Measurements from ENCODE around the gene GPHB5.
"Not testable (repeated sequence)": the region's sequence is repeated elsewhere in the genome, so short reads cannot be mapped to it uniquely, and the experiment has no call there.

Gene GPHB5

DNA sequence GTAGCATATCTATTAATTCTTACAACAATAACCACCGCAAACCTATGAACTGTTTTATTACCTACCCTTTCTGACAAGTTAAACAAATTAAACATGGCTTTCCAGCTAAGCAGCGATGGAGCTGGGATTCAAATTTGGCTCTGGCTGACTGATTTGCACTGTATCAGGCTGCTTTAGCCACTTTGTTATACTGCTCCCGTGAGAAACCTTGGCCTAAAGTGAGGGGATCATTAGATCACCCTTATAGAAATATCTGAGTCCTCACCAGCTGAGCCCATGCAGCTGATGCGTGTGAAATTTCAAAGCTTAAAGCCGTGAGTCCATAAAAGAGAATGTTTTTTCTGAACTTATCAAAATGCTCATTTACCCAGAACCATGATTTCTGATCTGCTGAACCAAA is 8.1 kb upstream of the GPHB5 start:
- no peaks in the 10 kb centered on the region for H3K36me3 ChIP-seq (ENCODE audit: control insufficient read depth, insufficient read depth, low read length)
- H3K4me1 ChIP-seq (ENCODE audit: control insufficient read depth, insufficient read depth, low read length, poor library complexity, severe bottlenecking), result no peaks in the 10 kb centered on the region
- no peaks in the 10 kb centered on the region for H3K27me3 ChIP-seq (replicated peaks; ENCODE audit: control insufficient read depth, insufficient read depth, low read length, poor library complexity, severe bottlenecking)
- DNase-seq, result no peak
- H3K4me3 ChIP-seq (ENCODE audit: insufficient read depth, low read depth, low read length, poor library complexity, severe bottlenecking), result no peak overlapping the region
- H3K9me3 ChIP-seq (ENCODE audit: control insufficient read depth, low read length), result no peaks in the 10 kb centered on the region
- H3K27ac ChIP-seq (ENCODE audit: insufficient read depth, low read length, poor library complexity, severe bottlenecking), result no peak overlapping the region

DNA sequence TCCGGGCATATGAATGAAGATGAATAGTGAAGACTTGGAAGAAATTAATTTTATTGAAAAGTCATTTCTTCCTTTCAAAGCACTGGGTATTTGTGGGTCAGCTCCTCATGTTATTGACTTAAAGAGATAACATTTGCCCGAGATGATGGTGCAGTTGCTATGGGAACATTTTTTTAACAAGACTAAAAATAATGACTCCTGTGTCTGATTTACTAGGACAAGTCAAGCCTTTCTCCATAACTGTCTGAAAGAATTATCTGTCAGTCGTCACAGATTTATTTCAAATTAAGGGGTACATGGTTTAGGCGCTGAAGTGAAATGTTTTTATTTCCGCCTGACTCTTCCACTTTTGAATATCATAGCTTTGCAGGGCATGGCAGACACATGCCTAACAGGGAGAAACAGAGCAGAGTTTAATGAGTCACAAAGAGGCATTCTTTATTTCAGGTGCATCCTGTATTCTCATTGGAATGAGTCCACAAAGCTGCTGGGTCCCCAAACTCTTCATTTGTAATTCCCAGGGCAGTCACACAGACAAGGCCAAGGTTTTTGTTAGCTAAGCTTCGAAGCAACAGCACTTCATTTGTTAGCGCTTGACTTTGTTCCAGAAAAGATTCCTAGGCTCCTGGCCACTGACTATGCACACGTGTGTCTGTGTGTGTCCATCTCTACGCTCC is 4.3 kb upstream of the GPHB5 start:
- H3K36me3 ChIP-seq (ENCODE audit: control insufficient read depth, insufficient read depth, low read length), result no peaks in the 10 kb centered on the region
- H3K27ac ChIP-seq (ENCODE audit: insufficient read depth, low read length, poor library complexity, severe bottlenecking), result no peak overlapping the region
- no peaks in the 10 kb centered on the region for H3K4me1 ChIP-seq (ENCODE audit: control insufficient read depth, insufficient read depth, low read length, poor library complexity, severe bottlenecking)
- H3K9me3 ChIP-seq (ENCODE audit: control insufficient read depth, low read length), result no peaks in the 10 kb centered on the region
- H3K4me3 ChIP-seq (ENCODE audit: insufficient read depth, low read depth, low read length, poor library complexity, severe bottlenecking), result no peak overlapping the region
- DNase-seq, result no peak
- no peaks in the 10 kb centered on the region for H3K27me3 ChIP-seq (replicated peaks; ENCODE audit: control insufficient read depth, insufficient read depth, low read length, poor library complexity, severe bottlenecking)

DNA sequence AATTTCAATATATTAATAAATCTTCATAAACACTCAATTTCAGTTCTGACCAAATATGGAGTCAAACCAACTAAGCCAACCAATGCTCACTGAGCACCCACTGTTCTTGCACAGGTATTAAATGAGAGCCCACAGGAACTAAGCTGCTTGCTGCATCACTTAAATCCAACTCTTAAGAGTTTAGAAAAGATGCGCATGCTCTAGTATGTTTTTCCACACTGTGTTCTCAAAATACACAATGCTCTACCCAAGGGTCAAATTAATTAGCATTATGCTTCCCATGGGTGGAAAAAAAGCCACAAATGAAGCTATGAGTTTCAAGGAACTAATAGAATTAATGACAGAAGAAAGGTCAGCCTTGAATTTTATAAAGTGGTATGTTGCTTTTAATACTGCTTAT is 3.7 kb upstream of the GPHB5 start:
- Histone ChIP-seq H3K9me3 (ENCODE audit: control insufficient read depth, low read length) (no peaks in the 10 kb centered on the region), H3K4me1 (ENCODE audit: control insufficient read depth, insufficient read depth, low read length, poor library complexity, severe bottlenecking) (no peaks in the 10 kb centered on the region), H3K27me3 (replicated peaks; ENCODE audit: control insufficient read depth, insufficient read depth, low read length, poor library complexity, severe bottlenecking) (no peaks in the 10 kb centered on the region), H3K4me3 (ENCODE audit: insufficient read depth, low read depth, low read length, poor library complexity, severe bottlenecking) (no peak overlapping the region), H3K27ac (ENCODE audit: insufficient read depth, low read length, poor library complexity, severe bottlenecking) (no peak overlapping the region), H3K36me3 (ENCODE audit: control insufficient read depth, insufficient read depth, low read length) (no peaks in the 10 kb centered on the region)
- no peak for DNase-seq

DNA sequence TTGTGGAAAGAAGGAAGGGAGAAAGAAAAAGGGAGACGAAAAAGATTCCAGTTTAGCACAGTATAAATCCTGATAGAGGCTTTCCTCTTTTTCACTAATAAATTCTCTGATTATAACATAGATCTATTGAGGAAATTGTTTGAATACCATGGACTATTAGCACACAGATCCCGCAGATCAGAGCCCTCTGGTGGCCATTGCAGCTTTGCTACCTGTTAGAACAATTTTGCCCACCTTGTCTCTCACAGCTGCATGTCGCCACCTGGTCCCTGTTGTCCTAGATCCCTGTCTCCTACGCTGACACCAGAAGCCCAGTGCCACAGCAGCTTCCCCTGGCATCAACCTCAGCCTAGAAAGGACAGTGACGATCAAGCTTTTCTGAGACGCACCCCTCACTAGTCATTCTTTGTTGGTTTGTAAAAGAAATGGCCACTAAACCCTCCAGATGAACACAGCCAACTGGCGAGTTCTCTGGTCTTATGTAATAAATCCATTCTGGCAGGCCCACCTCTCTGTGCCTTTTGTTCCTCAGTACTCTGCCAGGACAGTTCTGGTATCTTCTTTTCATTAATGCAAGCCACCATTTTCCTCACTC is 9.9 kb downstream of the GPHB5 start:
- no peak for DNase-seq
- Histone ChIP-seq H3K27ac (ENCODE audit: insufficient read depth, low read length, poor library complexity, severe bottlenecking) (no peak overlapping the region), H3K4me3 (ENCODE audit: insufficient read depth, low read depth, low read length, poor library complexity, severe bottlenecking) (no peak overlapping the region), H3K27me3 (replicated peaks; ENCODE audit: control insufficient read depth, insufficient read depth, low read length, poor library complexity, severe bottlenecking) (no peaks in the 10 kb centered on the region), H3K36me3 (ENCODE audit: control insufficient read depth, insufficient read depth, low read length) (no peaks in the 10 kb centered on the region), H3K9me3 (ENCODE audit: control insufficient read depth, low read length) (no peaks in the 10 kb centered on the region), H3K4me1 (ENCODE audit: control insufficient read depth, insufficient read depth, low read length, poor library complexity, severe bottlenecking) (no peaks in the 10 kb centered on the region)

DNA sequence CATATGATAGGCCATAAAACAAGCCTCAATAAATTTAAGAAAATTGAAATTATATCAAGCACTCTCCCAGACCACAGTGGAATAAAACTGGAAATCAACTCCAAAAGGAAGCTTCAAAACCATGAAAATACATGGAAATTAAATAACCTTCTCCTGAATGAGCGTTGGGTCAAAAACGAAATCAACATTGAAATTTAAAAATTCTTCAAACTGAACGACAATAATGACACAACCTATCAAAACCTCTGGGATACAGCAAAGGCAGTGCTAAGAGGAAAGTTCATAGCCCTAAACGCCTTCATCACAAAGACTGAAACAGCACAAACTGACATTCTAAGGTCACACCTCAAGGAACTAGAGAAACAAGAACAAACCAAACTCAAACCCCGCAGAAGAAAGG is 14.3 kb downstream of the GPHB5 start:
- not testable (repeated sequence) for H3K27me3 ChIP-seq (replicated peaks; ENCODE audit: control insufficient read depth, insufficient read depth, low read length, poor library complexity, severe bottlenecking); H3K4me1 ChIP-seq (ENCODE audit: control insufficient read depth, insufficient read depth, low read length, poor library complexity, severe bottlenecking); H3K4me3 ChIP-seq (ENCODE audit: insufficient read depth, low read depth, low read length, poor library complexity, severe bottlenecking); H3K9me3 ChIP-seq (ENCODE audit: control insufficient read depth, low read length); H3K36me3 ChIP-seq (ENCODE audit: control insufficient read depth, insufficient read depth, low read length); DNase-seq; H3K27ac ChIP-seq (ENCODE audit: insufficient read depth, low read length, poor library complexity, severe bottlenecking)

DNA sequence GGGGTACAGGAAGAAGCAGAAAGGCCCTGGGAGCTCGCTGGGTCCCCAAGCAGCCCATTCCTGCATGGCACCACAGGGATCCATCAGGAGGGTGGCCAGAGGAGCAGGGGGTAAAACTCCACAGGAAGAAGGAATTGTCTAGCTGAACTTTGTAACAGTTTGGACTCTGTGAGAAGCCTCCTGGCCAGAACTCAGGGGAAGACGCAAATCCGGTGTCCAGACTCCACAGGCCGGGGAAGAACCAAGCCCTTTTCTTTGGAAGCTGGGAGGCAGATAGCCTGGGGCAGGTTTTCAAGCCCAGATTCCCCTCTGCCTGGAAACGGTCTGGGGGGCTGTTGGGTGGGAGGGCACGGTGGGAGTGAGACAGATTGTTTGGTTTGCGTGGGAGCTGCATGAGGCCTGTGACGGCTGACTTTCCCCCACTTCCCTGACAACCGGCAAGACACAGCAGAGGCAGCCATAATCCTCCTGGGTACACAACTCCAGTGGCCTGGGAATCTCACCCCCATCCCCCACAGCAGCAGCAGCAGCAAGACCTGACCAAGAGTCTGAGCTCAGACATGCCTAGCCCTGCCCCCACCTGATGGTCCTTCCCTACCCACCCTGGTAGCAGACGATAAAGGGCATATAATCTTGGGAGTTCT is 16.7 kb downstream of the GPHB5 start:
- Histone ChIP-seq H3K9me3 (ENCODE audit: control insufficient read depth, low read length) (no peaks in the 10 kb centered on the region), H3K4me3 (ENCODE audit: insufficient read depth, low read depth, low read length, poor library complexity, severe bottlenecking) (no peak overlapping the region), H3K36me3 (ENCODE audit: control insufficient read depth, insufficient read depth, low read length) (no peaks in the 10 kb centered on the region), H3K27ac (ENCODE audit: insufficient read depth, low read length, poor library complexity, severe bottlenecking) (no peak overlapping the region), H3K27me3 (replicated peaks; ENCODE audit: control insufficient read depth, insufficient read depth, low read length, poor library complexity, severe bottlenecking) (no peaks in the 10 kb centered on the region), H3K4me1 (ENCODE audit: control insufficient read depth, insufficient read depth, low read length, poor library complexity, severe bottlenecking) (no peaks in the 10 kb centered on the region)
- no peak for DNase-seq

DNA sequence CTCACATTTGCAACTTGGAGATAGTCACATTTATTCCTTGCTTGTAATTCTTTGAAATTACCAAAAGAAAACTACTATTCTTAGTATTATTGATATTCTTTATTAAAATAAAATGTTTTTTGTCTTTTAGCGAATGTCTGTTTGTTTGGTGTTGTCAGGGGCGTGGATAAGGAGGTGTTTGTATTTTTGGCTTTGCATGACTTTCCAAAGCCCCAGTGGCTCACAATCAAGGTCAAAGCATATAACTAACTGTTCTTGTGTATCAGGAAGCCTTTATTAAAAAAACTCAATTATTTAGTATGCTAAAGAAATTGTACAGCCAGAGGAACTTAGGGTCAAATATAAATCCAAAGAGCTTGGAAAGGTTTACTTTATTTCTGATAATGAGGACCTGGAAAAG is 17.9 kb downstream of the GPHB5 start:
- H3K27ac ChIP-seq (ENCODE audit: insufficient read depth, low read length, poor library complexity, severe bottlenecking), result no peak overlapping the region
- H3K36me3 ChIP-seq (ENCODE audit: control insufficient read depth, insufficient read depth, low read length), result no peaks in the 10 kb centered on the region
- no peaks in the 10 kb centered on the region for H3K9me3 ChIP-seq (ENCODE audit: control insufficient read depth, low read length)
- DNase-seq, result no peak
- H3K4me1 ChIP-seq (ENCODE audit: control insufficient read depth, insufficient read depth, low read length, poor library complexity, severe bottlenecking), result no peaks in the 10 kb centered on the region
- no peak overlapping the region for H3K4me3 ChIP-seq (ENCODE audit: insufficient read depth, low read depth, low read length, poor library complexity, severe bottlenecking)
- no peaks in the 10 kb centered on the region for H3K27me3 ChIP-seq (replicated peaks; ENCODE audit: control insufficient read depth, insufficient read depth, low read length, poor library complexity, severe bottlenecking)

DNA sequence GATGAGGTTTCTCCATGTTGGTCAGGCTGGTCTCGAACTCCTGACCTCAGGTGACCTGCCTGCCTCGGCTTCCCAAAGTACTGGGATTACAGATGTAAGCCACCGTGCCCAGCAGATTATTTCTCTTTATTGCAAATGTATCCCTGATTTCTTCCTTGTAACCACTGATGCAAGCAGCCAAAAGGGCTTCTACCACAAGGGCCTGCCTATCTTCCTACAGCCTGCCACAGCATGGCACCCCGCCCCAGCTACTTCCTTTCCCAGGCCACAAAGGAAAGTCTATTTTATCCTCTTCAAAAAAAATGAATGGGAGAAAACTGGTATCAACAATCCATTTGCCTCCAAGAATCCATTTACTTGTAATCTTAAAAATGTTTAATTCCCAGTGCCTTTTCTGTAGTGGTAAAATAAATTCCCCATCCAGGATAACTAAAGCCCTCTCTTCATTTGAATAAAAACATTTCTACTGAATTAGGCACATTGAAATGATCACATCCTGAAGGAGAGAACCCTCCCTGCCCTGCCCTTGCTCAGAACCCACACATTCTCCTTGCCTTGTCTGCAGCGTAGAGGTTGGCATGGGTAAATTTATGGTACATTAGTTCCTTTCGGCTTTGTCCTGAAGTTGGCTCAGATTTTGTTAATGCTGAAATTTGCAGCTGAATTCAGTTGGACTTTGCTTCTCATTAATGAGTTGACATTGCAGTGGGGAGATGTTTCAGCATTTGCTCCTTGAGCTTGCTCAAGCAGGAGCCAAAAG is 19.2 kb downstream of the GPHB5 start:
- no peaks in the 10 kb centered on the region for H3K27me3 ChIP-seq (replicated peaks; ENCODE audit: control insufficient read depth, insufficient read depth, low read length, poor library complexity, severe bottlenecking)
- no peak overlapping the region for H3K27ac ChIP-seq (ENCODE audit: insufficient read depth, low read length, poor library complexity, severe bottlenecking)
- no peak for DNase-seq
- H3K36me3 ChIP-seq (ENCODE audit: control insufficient read depth, insufficient read depth, low read length), result no peaks in the 10 kb centered on the region
- H3K4me3 ChIP-seq (ENCODE audit: insufficient read depth, low read depth, low read length, poor library complexity, severe bottlenecking), result no peak overlapping the region
- H3K9me3 ChIP-seq (ENCODE audit: control insufficient read depth, low read length), result no peaks in the 10 kb centered on the region
- H3K4me1 ChIP-seq (ENCODE audit: control insufficient read depth, insufficient read depth, low read length, poor library complexity, severe bottlenecking), result no peaks in the 10 kb centered on the region

DNA sequence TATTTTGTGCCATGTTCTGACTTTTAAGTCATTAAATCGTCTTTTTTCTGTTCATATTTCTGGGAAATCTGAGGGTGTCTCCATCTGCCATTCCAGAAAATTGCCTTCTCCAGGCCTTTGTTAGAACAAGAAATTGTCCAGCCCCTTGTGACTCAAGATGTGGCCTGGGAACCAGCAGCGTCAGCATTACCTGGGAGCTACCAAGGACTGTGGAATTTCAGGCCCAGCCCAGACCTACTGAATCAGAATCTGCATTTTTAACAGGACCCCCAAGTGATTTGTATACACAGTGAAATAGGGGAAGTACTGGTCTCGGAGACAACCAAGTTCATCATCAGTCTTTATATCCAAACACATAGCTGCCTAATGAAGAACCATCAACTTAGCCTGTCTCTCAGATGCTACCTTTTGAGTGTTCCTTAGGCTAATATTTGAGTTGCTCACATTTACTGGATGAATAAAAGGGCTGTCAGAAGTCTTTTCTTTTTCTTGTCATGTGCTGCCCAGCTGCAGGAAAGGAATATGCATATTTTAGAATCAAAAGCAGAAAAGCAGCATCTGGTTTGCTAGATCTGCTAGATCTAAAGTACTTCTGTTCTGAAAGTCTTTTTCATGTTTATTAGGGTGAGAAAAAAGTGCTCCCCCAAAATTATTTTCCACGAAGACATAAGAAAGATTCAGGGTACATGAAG is 21.2 kb downstream of the GPHB5 start:
- Histone ChIP-seq H3K27me3 (replicated peaks; ENCODE audit: control insufficient read depth, insufficient read depth, low read length, poor library complexity, severe bottlenecking) (no peaks in the 10 kb centered on the region), H3K4me1 (ENCODE audit: control insufficient read depth, insufficient read depth, low read length, poor library complexity, severe bottlenecking) (no peaks in the 10 kb centered on the region), H3K9me3 (ENCODE audit: control insufficient read depth, low read length) (no peaks in the 10 kb centered on the region), H3K27ac (ENCODE audit: insufficient read depth, low read length, poor library complexity, severe bottlenecking) (no peak overlapping the region), H3K36me3 (ENCODE audit: control insufficient read depth, insufficient read depth, low read length) (no peaks in the 10 kb centered on the region), H3K4me3 (ENCODE audit: insufficient read depth, low read depth, low read length, poor library complexity, severe bottlenecking) (no peak overlapping the region)
- no peak for DNase-seq
